22Rv1 (cell line): Measurements from ENCODE around the gene GABARAPL1.

ENCODE experiments used
- CTCF ChIP-seq: fragments of 450-650 bp; IDR thresholded peaks from 2 replicates; pipeline ENCODE4 v1.5.1; 2017; ENCODE audit warnings: mild to moderate bottlenecking
- ZFX ChIP-seq: fragments of 450-650 bp; IDR thresholded peaks from 2 replicates; pipeline ENCODE4 v1.6.1; 2017; ENCODE audit warnings: antibody characterized with exemption, borderline replicate concordance

- TF ChIP-seq ZFX: no peak
- no peak for TF ChIP-seq CTCF
Measured at GRCh38 chr12:10221846-10222245, 9.2 kb downstream of the GABARAPL1 start.
